Fibroblast of mammary gland (primary cell): ENCODE data around the gene PHF2.

Experiments
- DNase-seq: peaks from one replicate; pipeline ENCODE4 v3.0.0-alpha.2; 2010; ENCODE audit warnings: low read depth
- H3K4me3 ChIP-seq: 2 replicates; pipeline ENCODE4 v1.5.1; 2011; ENCODE audit warnings: low read depth, mild to moderate bottlenecking, low read length, moderate library complexity; ENCODE audit not compliant: control insufficient read depth
- TF ChIP-seq, protein P1 (sequence below): conservative IDR thresholded peaks from 2 replicates; pipeline ENCODE4 v1.5.1; 2011; ENCODE audit warnings: low read depth, low read length, inconsistent platforms; ENCODE audit not compliant: control insufficient read depth, insufficient read depth

PHF2 gene

DNA sequence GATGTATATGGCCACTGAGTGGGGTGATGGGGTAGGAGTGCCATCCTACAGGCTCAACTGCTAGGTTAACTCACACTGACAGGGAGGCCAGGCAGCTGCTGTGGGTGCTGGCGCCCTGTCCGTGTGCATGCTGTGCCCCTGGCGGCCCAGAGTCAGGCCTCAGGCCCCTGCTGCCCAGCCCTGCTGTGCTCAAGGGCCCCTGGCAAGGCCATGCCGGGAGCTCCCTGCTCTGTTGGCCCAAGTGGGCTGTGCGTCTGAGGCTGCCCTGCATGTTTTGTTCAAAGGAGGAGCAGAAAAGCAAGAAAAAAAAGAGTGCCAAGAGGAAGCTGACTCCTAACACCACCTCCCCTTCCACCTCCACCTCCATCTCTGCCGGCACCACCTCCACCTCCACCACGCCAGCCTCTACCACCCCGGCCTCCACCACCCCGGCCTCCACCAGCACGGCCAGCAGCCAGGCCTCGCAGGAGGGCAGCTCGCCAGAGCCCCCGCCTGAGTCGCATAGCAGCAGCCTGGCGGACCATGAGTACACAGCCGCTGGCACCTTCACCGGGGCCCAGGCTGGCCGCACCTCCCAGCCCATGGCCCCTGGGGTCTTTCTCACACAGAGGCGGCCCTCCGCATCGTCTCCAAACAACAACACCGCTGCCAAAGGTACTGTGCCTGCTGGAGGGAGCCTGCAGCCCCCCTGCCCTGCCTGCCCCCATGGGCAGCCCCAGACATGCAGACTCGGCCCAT lies 100.1 kb downstream of the PHF2 start:
- TF ChIP-seq, protein P1, sequence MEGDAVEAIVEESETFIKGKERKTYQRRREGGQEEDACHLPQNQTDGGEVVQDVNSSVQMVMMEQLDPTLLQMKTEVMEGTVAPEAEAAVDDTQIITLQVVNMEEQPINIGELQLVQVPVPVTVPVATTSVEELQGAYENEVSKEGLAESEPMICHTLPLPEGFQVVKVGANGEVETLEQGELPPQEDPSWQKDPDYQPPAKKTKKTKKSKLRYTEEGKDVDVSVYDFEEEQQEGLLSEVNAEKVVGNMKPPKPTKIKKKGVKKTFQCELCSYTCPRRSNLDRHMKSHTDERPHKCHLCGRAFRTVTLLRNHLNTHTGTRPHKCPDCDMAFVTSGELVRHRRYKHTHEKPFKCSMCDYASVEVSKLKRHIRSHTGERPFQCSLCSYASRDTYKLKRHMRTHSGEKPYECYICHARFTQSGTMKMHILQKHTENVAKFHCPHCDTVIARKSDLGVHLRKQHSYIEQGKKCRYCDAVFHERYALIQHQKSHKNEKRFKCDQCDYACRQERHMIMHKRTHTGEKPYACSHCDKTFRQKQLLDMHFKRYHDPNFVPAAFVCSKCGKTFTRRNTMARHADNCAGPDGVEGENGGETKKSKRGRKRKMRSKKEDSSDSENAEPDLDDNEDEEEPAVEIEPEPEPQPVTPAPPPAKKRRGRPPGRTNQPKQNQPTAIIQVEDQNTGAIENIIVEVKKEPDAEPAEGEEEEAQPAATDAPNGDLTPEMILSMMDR: no peak
- no peak overlapping the region for H3K4me3 ChIP-seq
- no peak for DNase-seq

DNA sequence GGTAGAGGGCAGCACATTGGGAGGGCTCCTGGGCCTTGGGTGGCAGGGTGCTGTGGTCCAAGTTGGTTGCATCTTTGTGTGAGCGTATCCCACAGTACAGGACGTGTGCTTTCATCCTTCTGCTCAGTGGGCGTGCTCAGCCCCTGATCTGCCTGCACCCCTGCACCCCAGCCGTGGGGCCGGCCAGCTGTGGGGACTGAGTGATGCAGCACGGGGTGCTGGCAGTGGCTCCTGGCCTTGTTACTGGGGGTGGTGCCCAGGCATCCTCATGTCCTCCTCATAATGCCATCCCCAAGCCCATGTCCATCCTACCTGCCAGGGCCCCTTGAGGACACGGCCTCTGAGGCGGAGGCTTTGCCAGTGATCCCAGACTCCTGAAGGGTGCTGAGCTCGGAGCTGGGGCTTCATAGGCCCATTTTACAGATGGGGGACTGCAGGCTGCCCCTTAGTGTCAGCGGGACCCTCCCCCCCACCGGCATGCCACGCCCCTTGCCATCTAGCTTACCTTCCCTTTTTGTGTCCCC lies 100.7 kb downstream of the PHF2 start:
- DNase-seq: no peak
- no peak overlapping the region for H3K4me3 ChIP-seq
- TF ChIP-seq, protein P1: no peak

- TF ChIP-seq, protein P1: no peak
- no peak overlapping the region for H3K4me3 ChIP-seq
- DNase-seq: no peak
Measured at GRCh38 chr9:93677641-93678136, 101.3 kb downstream of the PHF2 start.

GRCh38 chr9:93678199-93679019 lies 102.0 kb downstream of the PHF2 start:
- TF ChIP-seq, protein P1: no peak
- DNase-seq: no peak
- no peak overlapping the region for H3K4me3 ChIP-seq

- H3K4me3 ChIP-seq: no peak overlapping the region
- no peak for DNase-seq
- TF ChIP-seq, protein P1: no peak
Measured at GRCh38 chr9:93679536-93680442, 103.4 kb downstream of the PHF2 start.
